SK-N-SH (cell line): Measurements from ENCODE around the gene PPP2R3B. TPM values are rescaled to one million over a fixed set of nuclear protein-coding genes. Genes with fewer than 3 reads are reported as not detected.

Experiments
- CTCF ChIA-PET: fragments of 300-600, 350-600 bp; formaldehyde crosslinking; extraction: SDS; loops from one replicate; lab custom pipeline; 2021; lab: Yijun Ruan, JAX
- POLR2A ChIA-PET: fragments of 350-600 bp; sonication (Branson Sonifier 250); formaldehyde crosslinking; extraction: SDS; loops from one replicate; lab custom pipeline; 2020; ENCODE audit warnings: antibody characterized with exemption, inconsistent platforms; lab: Yijun Ruan, JAX
- DNase-seq: peaks from one replicate; pipeline ENCODE4 v3.0.0; 2012
- H2AFZ ChIP-seq: fragments of 200-600 bp; sonication (generic); 2 replicates; pipeline ENCODE4 v1.8.1; 2016; ENCODE audit warnings: antibody characterized with exemption, mild to moderate bottlenecking, low read depth
- H3F3A ChIP-seq: fragments of 200-600 bp; sonication (generic); replicated peaks from 2 replicates; pipeline ENCODE3; 2016; ENCODE audit warnings: antibody characterized with exemption, mild to moderate bottlenecking; ENCODE audit not compliant: insufficient read depth
- H3K27ac ChIP-seq, 2 experiments: fragments of 200-500 bp in 1 of 2; fragments of 200-600 bp in 1 of 2; sonication (Bioruptor generic) in 1 of 2; sonication (generic), shearing (Covaris generic) in 1 of 2; 2 replicates each; pipeline versions ENCODE4 v1.5.1 to v1.6.1; 2014 to 2016; ENCODE audit warnings: low read depth in 2 of 2, inconsistent platforms in 1 of 2, low read length in 1 of 2, mild to moderate bottlenecking in 1 of 2, mixed read lengths in 1 of 2
- H3K27me3 ChIP-seq: fragments of 200-600 bp; sonication (generic), shearing (Covaris generic); 2 replicates; pipeline ENCODE4 v1.6.1; 2016; ENCODE audit warnings: mixed run types; ENCODE audit not compliant: insufficient read depth
- H3K36me3 ChIP-seq, 2 experiments: fragments of 200-500 bp in 1 of 2; fragments of 200-600 bp in 1 of 2; sonication (Bioruptor generic) in 1 of 2; sonication (generic) in 1 of 2; replicated peaks in 1 of 2; 2 replicates each; pipeline versions ENCODE3 to v1.5.1; 2014 to 2016; ENCODE audit warnings: low read length in 1 of 2, mild to moderate bottlenecking in 1 of 2; ENCODE audit not compliant: insufficient read depth in 2 of 2, control insufficient read depth in 1 of 2
- H3K4me1 ChIP-seq, 2 experiments: fragments of 200-500 bp in 1 of 2; fragments of 200-600 bp in 1 of 2; sonication (Bioruptor generic) in 1 of 2; sonication (generic), shearing (Covaris generic) in 1 of 2; 2 replicates each; pipeline versions ENCODE4 v1.5.1 to v1.6.1; 2014 to 2016; ENCODE audit warnings: low read depth in 1 of 2, low read length in 1 of 2, mixed run types in 1 of 2; ENCODE audit not compliant: insufficient read depth in 2 of 2, control insufficient read depth in 1 of 2
- H3K4me2 ChIP-seq: fragments of 200-600 bp; sonication (generic), shearing (Covaris generic); 2 replicates; pipeline ENCODE4 v1.6.1; 2017; ENCODE audit warnings: mixed run types
- H3K4me3 ChIP-seq, 2 experiments: fragments of 200-500 bp in 1 of 2; fragments of 200-600 bp in 1 of 2; sonication (Bioruptor generic) in 1 of 2; sonication (generic), shearing (Covaris generic) in 1 of 2; 2 replicates each; pipeline versions ENCODE4 v1.5.1 to v1.8.1; 2014 to 2016; ENCODE audit warnings: low read depth in 2 of 2, inconsistent platforms in 1 of 2, low read length in 1 of 2, mild to moderate bottlenecking in 1 of 2, mixed read lengths in 1 of 2, moderate library complexity in 1 of 2
- H3K79me2 ChIP-seq: fragments of 200-600 bp; sonication (generic); 2 replicates; pipeline ENCODE4 v1.8.1; 2017; ENCODE audit warnings: mild to moderate bottlenecking; ENCODE audit not compliant: insufficient read depth
- H3K9ac ChIP-seq: fragments of 200-600 bp; sonication (generic); 2 replicates; pipeline ENCODE4 v1.6.1; 2017; ENCODE audit warnings: mixed run types
- H3K9me2 ChIP-seq: fragments of 200-600 bp; sonication (generic); 2 replicates; pipeline ENCODE4 v1.6.1; 2017; ENCODE audit warnings: mixed run types
- H3K9me3 ChIP-seq: fragments of 200-600 bp; sonication (generic); 2 replicates; pipeline ENCODE4 v1.6.1; 2017; ENCODE audit warnings: mixed run types, mild to moderate bottlenecking, moderate library complexity
- H4K20me1 ChIP-seq: fragments of 200-600 bp; sonication (generic); 2 replicates; pipeline ENCODE4 v1.6.1; 2017; ENCODE audit warnings: mild to moderate bottlenecking, mixed run types; ENCODE audit not compliant: insufficient read depth
- ELF1 ChIP-seq: IDR thresholded peaks from 2 replicates; pipeline ENCODE4 v1.4.0; 2012
- FOSL2 ChIP-seq: IDR thresholded peaks from 2 replicates; pipeline ENCODE4 v1.4.0; 2012; ENCODE audit warnings: low read depth, mild to moderate bottlenecking, moderate library complexity, borderline replicate concordance
- MXI1 ChIP-seq: IDR thresholded peaks from 2 replicates; pipeline ENCODE4 v1.6.1; 2012; ENCODE audit warnings: mild to moderate bottlenecking, low read depth, low read length, improper control_type of control experiment
- RAD21 ChIP-seq: IDR thresholded peaks from 2 replicates; pipeline ENCODE4 v1.6.1; 2012; ENCODE audit warnings: mild to moderate bottlenecking, low read length
- RCOR1 ChIP-seq: fragments of 150-350 bp; IDR thresholded peaks from 2 replicates; pipeline ENCODE4 v1.6.1; 2017; ENCODE audit warnings: antibody characterized with exemption, low read length
- RFX5 ChIP-seq: IDR thresholded peaks from 2 replicates; pipeline ENCODE4 v1.6.1; 2012; ENCODE audit warnings: mild to moderate bottlenecking, improper control_type of control experiment, low read length
- TAF1 ChIP-seq: IDR thresholded peaks from 2 replicates; pipeline ENCODE4 v1.6.1; 2012; ENCODE audit warnings: low read depth, mild to moderate bottlenecking, low read length, moderate library complexity, borderline replicate concordance
- WGBS: methylation state at CpG from one replicate; pipeline ENCODE4 v1.1.6; 2017; ENCODE audit warnings: low lambda C conversion rate; 5-methylcytosine and 5-hydroxymethylcytosine counted together
- polyA plus RNA-seq, 3 experiments: library from polyadenylated mRNA; depleted of rRNA; stranded (reverse); fragments of >200 nt; gene quantifications; 2 replicates each; pipeline ENCODE4 v1.2.3, GENCODE V29; 2012
- TF ChIP-seq, protein P1 (sequence below): IDR thresholded peaks from 2 replicates; pipeline ENCODE4 v1.6.1; 2012; ENCODE audit warnings: mild to moderate bottlenecking, low read depth, low read length, moderate library complexity
- TF ChIP-seq, protein P2 (sequence below): IDR thresholded peaks from 2 replicates; pipeline ENCODE4; 2012
- TF ChIP-seq, protein P3 (sequence below): IDR thresholded peaks from 2 replicates; pipeline ENCODE4 v1.4.0; 2012; ENCODE audit warnings: low read depth, borderline replicate concordance

PPP2R3B gene
- polyA plus RNA-seq, 1 of the 3 experiments (the other 2 are of a cell fraction) = 19.4 TPM

DNA sequence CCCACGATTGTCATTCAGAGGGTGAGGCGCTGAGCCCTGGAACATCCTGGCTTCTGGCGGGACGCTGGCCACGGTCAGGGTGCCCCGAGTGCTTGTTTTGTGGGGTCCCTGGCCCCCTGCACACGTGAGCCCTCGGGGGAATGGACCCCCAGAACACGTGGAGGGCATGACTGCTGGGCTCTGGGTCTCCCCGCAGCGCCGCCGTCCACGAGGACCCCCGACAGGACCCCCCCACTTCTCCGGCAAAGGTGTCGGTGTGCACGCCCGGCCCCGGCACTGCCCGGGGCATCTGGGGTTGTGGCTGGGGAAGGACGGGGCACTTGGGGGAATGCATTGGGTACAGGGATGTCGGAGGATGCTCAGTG lies 54.2 kb downstream of the PPP2R3B start:
- 90% methylated on average over 2 of the region's 23 CpGs for WGBS
- POLR2A ChIA-PET = no interaction called here
- CTCF ChIA-PET = no interaction called here

DNA sequence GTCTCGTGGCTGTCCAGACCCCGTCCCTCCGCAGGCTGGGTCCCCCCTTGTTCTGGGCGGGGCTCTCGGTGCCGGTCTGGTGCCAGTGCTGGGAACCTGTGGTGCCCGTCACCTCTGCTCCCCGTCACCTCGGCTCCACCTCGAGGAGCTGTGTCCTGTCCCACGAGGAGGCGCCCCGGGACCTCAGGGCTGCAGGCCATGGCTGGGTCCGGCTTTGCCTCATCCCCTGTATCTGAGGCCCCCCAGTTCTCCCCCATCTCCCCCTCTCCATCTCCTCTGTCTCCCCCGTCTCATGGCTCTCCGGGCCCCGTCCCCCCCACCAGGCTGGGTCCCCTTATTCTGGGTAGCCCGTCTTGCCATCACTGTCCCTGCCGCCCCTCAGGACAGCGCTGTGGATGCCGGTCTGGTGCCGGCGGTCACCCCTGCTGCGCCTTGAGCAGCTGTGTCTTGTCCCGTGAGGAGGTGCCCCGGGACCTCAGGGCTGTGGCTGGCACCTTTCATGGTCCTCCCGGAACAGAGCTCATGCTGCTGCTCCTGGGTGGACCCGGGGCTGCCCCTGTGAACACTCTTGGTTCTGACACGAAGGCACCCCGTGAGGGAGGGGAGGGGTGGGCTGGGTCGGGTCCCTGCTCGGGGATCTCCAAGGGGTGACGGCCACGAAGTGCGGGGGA lies 54.7 kb downstream of the PPP2R3B start:
- Histone ChIP-seq H3K4me2 (no peak overlapping the region), H3K4me1 (peaks cover 0 to 2% of the 10 kb centered on the region in 2 experiments; a peak in 1 of 4 replicates), H3F3A (no peaks in the 10 kb centered on the region), H3K9me3 (no peaks in the 10 kb centered on the region), H3K36me3 (no peaks in the 10 kb centered on the region), H3K9me2 (no peaks in the 10 kb centered on the region), H4K20me1 (no peaks in the 10 kb centered on the region), H3K9ac (no peak overlapping the region), H3K27me3 (no peaks in the 10 kb centered on the region), H3K79me2 (no peaks in the 10 kb centered on the region), H3K4me3 (no peak overlapping the region), H3K27ac (no peak overlapping the region), H2AFZ (no peak overlapping the region)
- TF ChIP-seq, protein P1, sequence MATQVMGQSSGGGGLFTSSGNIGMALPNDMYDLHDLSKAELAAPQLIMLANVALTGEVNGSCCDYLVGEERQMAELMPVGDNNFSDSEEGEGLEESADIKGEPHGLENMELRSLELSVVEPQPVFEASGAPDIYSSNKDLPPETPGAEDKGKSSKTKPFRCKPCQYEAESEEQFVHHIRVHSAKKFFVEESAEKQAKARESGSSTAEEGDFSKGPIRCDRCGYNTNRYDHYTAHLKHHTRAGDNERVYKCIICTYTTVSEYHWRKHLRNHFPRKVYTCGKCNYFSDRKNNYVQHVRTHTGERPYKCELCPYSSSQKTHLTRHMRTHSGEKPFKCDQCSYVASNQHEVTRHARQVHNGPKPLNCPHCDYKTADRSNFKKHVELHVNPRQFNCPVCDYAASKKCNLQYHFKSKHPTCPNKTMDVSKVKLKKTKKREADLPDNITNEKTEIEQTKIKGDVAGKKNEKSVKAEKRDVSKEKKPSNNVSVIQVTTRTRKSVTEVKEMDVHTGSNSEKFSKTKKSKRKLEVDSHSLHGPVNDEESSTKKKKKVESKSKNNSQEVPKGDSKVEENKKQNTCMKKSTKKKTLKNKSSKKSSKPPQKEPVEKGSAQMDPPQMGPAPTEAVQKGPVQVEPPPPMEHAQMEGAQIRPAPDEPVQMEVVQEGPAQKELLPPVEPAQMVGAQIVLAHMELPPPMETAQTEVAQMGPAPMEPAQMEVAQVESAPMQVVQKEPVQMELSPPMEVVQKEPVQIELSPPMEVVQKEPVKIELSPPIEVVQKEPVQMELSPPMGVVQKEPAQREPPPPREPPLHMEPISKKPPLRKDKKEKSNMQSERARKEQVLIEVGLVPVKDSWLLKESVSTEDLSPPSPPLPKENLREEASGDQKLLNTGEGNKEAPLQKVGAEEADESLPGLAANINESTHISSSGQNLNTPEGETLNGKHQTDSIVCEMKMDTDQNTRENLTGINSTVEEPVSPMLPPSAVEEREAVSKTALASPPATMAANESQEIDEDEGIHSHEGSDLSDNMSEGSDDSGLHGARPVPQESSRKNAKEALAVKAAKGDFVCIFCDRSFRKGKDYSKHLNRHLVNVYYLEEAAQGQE = no peak
- TF ChIP-seq RAD21 (no peak), ELF1 (no peak)
- TF ChIP-seq, protein P2, sequence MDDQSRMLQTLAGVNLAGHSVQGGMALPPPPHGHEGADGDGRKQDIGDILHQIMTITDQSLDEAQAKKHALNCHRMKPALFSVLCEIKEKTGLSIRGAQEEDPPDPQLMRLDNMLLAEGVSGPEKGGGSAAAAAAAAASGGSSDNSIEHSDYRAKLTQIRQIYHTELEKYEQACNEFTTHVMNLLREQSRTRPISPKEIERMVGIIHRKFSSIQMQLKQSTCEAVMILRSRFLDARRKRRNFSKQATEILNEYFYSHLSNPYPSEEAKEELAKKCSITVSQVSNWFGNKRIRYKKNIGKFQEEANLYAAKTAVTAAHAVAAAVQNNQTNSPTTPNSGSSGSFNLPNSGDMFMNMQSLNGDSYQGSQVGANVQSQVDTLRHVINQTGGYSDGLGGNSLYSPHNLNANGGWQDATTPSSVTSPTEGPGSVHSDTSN = no peak
- CTCF ChIA-PET = no interaction called here
- POLR2A ChIA-PET = no interaction called here
- WGBS = 77% methylated on average over 29 of the region's 35 CpGs
- DNase-seq = no peak

More for the DNA sequence above, 54.2 kb downstream of the PPP2R3B start:
- no peak overlapping the region for H3K4me3 ChIP-seq
- H2AFZ ChIP-seq = no peak overlapping the region
- no peaks in the 10 kb centered on the region for H3K9me2 ChIP-seq
- no peaks in the 10 kb centered on the region for H4K20me1 ChIP-seq
- H3K36me3 ChIP-seq = no peaks in the 10 kb centered on the region
- peaks cover 0 to 2% of the 10 kb centered on the region in 2 experiments; a peak in 1 of 4 replicates for H3K4me1 ChIP-seq
- H3K4me2 ChIP-seq = no peak overlapping the region
- H3K27ac ChIP-seq = no peak overlapping the region
- H3F3A ChIP-seq = no peaks in the 10 kb centered on the region
- TF ChIP-seq, protein P1 = no peak
- TF ChIP-seq FOSL2 (no peak), RCOR1 (no peak), RFX5 (no peak), RAD21 (no peak), TAF1 (no peak), MXI1 (no peak)
- TF ChIP-seq, protein P3, sequence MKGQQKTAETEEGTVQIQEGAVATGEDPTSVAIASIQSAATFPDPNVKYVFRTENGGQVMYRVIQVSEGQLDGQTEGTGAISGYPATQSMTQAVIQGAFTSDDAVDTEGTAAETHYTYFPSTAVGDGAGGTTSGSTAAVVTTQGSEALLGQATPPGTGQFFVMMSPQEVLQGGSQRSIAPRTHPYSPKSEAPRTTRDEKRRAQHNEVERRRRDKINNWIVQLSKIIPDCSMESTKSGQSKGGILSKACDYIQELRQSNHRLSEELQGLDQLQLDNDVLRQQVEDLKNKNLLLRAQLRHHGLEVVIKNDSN = no peak
- H3K27me3 ChIP-seq = no peaks in the 10 kb centered on the region
- no peaks in the 10 kb centered on the region for H3K79me2 ChIP-seq
- H3K9me3 ChIP-seq = no peaks in the 10 kb centered on the region
- no peak overlapping the region for H3K9ac ChIP-seq
- DNase-seq = no peak
